Measurements from ENCODE around the gene TGM4. TPM values are rescaled to one million over a fixed set of nuclear protein-coding genes. Genes with fewer than 3 reads are reported as not detected.
A peak's percentile ranks its signal among the peaks of the same experiment; 100 is the strongest.

The TGM4 gene
- total RNA-seq, 1 donor from 2014 or later = under 0.01 TPM

GRCh38 chr3:44902628-44903027, 28.2 kb downstream of the TGM4 start:
- no peak for TF ChIP-seq CTCF (IDR thresholded peaks at IDR 0.05; ENCODE audit: insufficient read depth, low read length, severe bottlenecking)
- DNase-seq (ENCODE audit: low read depth) = no peak
- Histone ChIP-seq H3K36me3 (ENCODE audit: control insufficient read depth, insufficient read depth, low read length) (no peaks in the 10 kb centered on the region), H3K27me3 (ENCODE audit: control insufficient read depth, insufficient read depth, low read length) (no peaks in the 10 kb centered on the region), H3K4me3 (ENCODE audit: low read depth, low read length) (no peak overlapping the region)
- no peak for FAIRE-seq

- DNase-seq (ENCODE audit: low read depth) (no peak), FAIRE-seq (no peak)
- Histone ChIP-seq H3K4me3 (ENCODE audit: low read depth, low read length) (no peak overlapping the region), H3K36me3 (ENCODE audit: control insufficient read depth, insufficient read depth, low read length) (no peaks in the 10 kb centered on the region), H3K27me3 (ENCODE audit: control insufficient read depth, insufficient read depth, low read length) (no peaks in the 10 kb centered on the region)
- no peak for TF ChIP-seq CTCF (IDR thresholded peaks at IDR 0.05; ENCODE audit: insufficient read depth, low read length, severe bottlenecking)
These were observed 28.9 kb downstream of the TGM4 start for GRCh38 chr3:44903314-44903713.

- FAIRE-seq = no peak
- TF ChIP-seq CTCF (IDR thresholded peaks at IDR 0.05; ENCODE audit: insufficient read depth, low read length, severe bottlenecking) = no peak
- Histone ChIP-seq H3K36me3 (ENCODE audit: control insufficient read depth, insufficient read depth, low read length) (no peaks in the 10 kb centered on the region), H3K27me3 (ENCODE audit: control insufficient read depth, insufficient read depth, low read length) (no peaks in the 10 kb centered on the region), H3K4me3 (ENCODE audit: low read depth, low read length) (no peak overlapping the region)
- DNase-seq (ENCODE audit: low read depth) = no peak
These were observed 29.3 kb downstream of the TGM4 start for GRCh38 chr3:44903751-44904150.

GRCh38 chr3:44905446-44906157, 31.2 kb downstream of the TGM4 start:
- TF ChIP-seq CTCF (IDR thresholded peaks at IDR 0.05; ENCODE audit: insufficient read depth, low read length, severe bottlenecking) = no peak
- no peaks in the 10 kb centered on the region for H3K36me3 ChIP-seq (ENCODE audit: control insufficient read depth, insufficient read depth, low read length)
- FAIRE-seq (no peak), DNase-seq (ENCODE audit: low read depth) (no peak)
- H3K27me3 ChIP-seq (ENCODE audit: control insufficient read depth, insufficient read depth, low read length) = no peaks in the 10 kb centered on the region
- no peak overlapping the region for H3K4me3 ChIP-seq (ENCODE audit: low read depth, low read length)

- DNase-seq (ENCODE audit: low read depth) = peak; percentile 91
- Histone ChIP-seq H3K27me3 (ENCODE audit: control insufficient read depth, insufficient read depth, low read length) (no peaks in the 10 kb centered on the region), H3K4me3 (ENCODE audit: low read depth, low read length) (no peak overlapping the region), H3K36me3 (ENCODE audit: control insufficient read depth, insufficient read depth, low read length) (no peaks in the 10 kb centered on the region)
- FAIRE-seq = no peak
- no peak for TF ChIP-seq CTCF (IDR thresholded peaks at IDR 0.05; ENCODE audit: insufficient read depth, low read length, severe bottlenecking)
These were observed 32.6 kb downstream of the TGM4 start for GRCh38 chr3:44906997-44907396.

GRCh38 chr3:44907612-44908011, 33.2 kb downstream of the TGM4 start:
- no peak for TF ChIP-seq CTCF (IDR thresholded peaks at IDR 0.05; ENCODE audit: insufficient read depth, low read length, severe bottlenecking)
- FAIRE-seq (no peak), DNase-seq (ENCODE audit: low read depth) (no peak)
- no peaks in the 10 kb centered on the region for H3K27me3 ChIP-seq (ENCODE audit: control insufficient read depth, insufficient read depth, low read length)
- H3K36me3 ChIP-seq (ENCODE audit: control insufficient read depth, insufficient read depth, low read length) = no peaks in the 10 kb centered on the region
- H3K4me3 ChIP-seq (ENCODE audit: low read depth, low read length) = no peak overlapping the region

All from bronchial epithelial cell (primary cell).